Posterior cingulate gyrus (tissue), 11 donors: ENCODE results near the gene PCGF2.

Experiments
- DNase-seq, 10 donors: peaks; one replicate each; pipeline versions ENCODE4 v3.0.0 to v3.0.0-alpha.2; 2020 to 2021; ENCODE audit warnings: mixed read lengths in 3 of 10
- intact Hi-C: fragments of 100-400 bp; cut with DNase I; formaldehyde crosslinking; loops from one replicate; pipeline ENCODE4 v1.15.1; 2023

The PCGF2 gene

GRCh38 chr17:38705803-38706504 is 42.2 kb downstream of the PCGF2 start:
- intact Hi-C loops, result no loop called here
- DNase-seq, result peak in 2 of 10 donors; percentile 22 to 41

GRCh38 chr17:38705523-38705802 is 42.7 kb downstream of the PCGF2 start:
- intact Hi-C loops, result no loop called here
- DNase-seq, result no peak

GRCh38 chr17:38704606-38705522 is 43.3 kb downstream of the PCGF2 start, which contains the start of gene MLLT6:
Gene MLLT6 (plus strand): TSS chr17:38705273. CDS start chr17:38705633, 360 bp downstream.
- DNase-seq, result peak; percentile 66 to 97 (median 82)
- intact Hi-C loops, result no loop called here

GRCh38 chr17:38703742-38704605 is 44.2 kb downstream of the PCGF2 start:
- intact Hi-C loops, result no loop called here
- DNase-seq, result no peak

GRCh38 chr17:38702916-38703741 is 45.0 kb downstream of the PCGF2 start:
- intact Hi-C loops, result no loop called here
- no peak for DNase-seq

- DNase-seq, result peak; percentile 69 to 96 (median 78)
- intact Hi-C loops, result no loop called here
Observed at GRCh38 chr17:38702166-38702915, 45.8 kb downstream of the PCGF2 start.

- intact Hi-C loops, result no loop called here
- DNase-seq, result no peak
Observed at GRCh38 chr17:38701504-38702165, 46.5 kb downstream of the PCGF2 start.

- DNase-seq, result no peak
- intact Hi-C loops, result no loop called here
Observed at GRCh38 chr17:38698760-38699159, 49.4 kb downstream of the PCGF2 start.

- DNase-seq, result no peak
- intact Hi-C loops, result no loop called here
Observed at GRCh38 chr17:38697061-38697820, 50.9 kb downstream of the PCGF2 start.

- DNase-seq, result peak in 3 of 10 donors; percentile 19 to 88 (median 38)
- intact Hi-C loops, result no loop called here
Observed at GRCh38 chr17:38693700-38694329, 54.3 kb downstream of the PCGF2 start.

- DNase-seq, result no peak
- intact Hi-C loops, result no loop called here
Observed at GRCh38 chr17:38691154-38691553, 57.0 kb downstream of the PCGF2 start.

- intact Hi-C loops, result no loop called here
- DNase-seq, result no peak
Observed at GRCh38 chr17:38690386-38690785, 57.8 kb downstream of the PCGF2 start.

GRCh38 chr17:38687286-38687685 is 60.9 kb downstream of the PCGF2 start:
- intact Hi-C loops, result no loop called here
- DNase-seq, result no peak

GRCh38 chr17:38685491-38685890 is 62.6 kb downstream of the PCGF2 start:
- peak in 8 of 10 donors; percentile 35 to 92 (median 64) for DNase-seq
- intact Hi-C loops, result no loop called here
